ENCODE measurements around the gene SPINT2. TPM values are rescaled to one million over a fixed set of nuclear protein-coding genes. Genes with fewer than 3 reads are reported as not detected.
A peak's percentile ranks its signal among the peaks of the same experiment; 100 is the strongest.
"Not testable (repeated sequence)": the region's sequence is repeated elsewhere in the genome, so short reads cannot be mapped to it uniquely, and the experiment has no call there.

Gene SPINT2
- total RNA-seq, 2 experiments from 2014 or later = 31.5 to 35.1 TPM

GRCh38 chr19:38335949-38336637 is 71.7 kb downstream of the SPINT2 start:
- POLR2A ChIA-PET = interaction anchor here (0.7 to 1.0 kb wide), 6 partner anchors 12 to 48 kb away, joined by 3 to 19 read pairs (median 3); partner anchors contain the start of gene PSMD8

GRCh38 chr19:38336638-38337359 is 72.4 kb downstream of the SPINT2 start:
- Mint-ChIP-seq H3K36me3 (ENCODE audit: low read depth) (peaks cover 12% of the 10 kb centered on the region), H3K27me3 (ENCODE audit: low read depth) (no peaks in the 10 kb centered on the region), H3K27ac (peak overlapping the region; percentile 98), H3K4me3 (peak overlapping the region; percentile 87), H3K4me1 (ENCODE audit: low read depth) (peaks cover 11% of the 10 kb centered on the region), H3K9me3 (ENCODE audit: insufficient read depth) (no peaks in the 10 kb centered on the region)
- ATAC-seq = peak; percentile 74
- ChIA-PET CTCF (interaction anchor here (0.7 to 3.0 kb wide), 11 partner anchors 11 to 434 kb away, joined by 3 to 27 read pairs (median 8); partner anchors contain the start of genes PSMD8 and SPINT2), POLR2A (interaction anchor here (0.9 to 1.0 kb wide), 2 partner anchors 38 to 39 kb away, joined by 3 to 19 read pairs; partner anchors contain the start of gene PSMD8)
- peak; percentile 98 for DNase-seq

More at GRCh38 chr19:38335949-38336637, 71.7 kb downstream of the SPINT2 start:
- H3K36me3 Mint-ChIP-seq (ENCODE audit: low read depth) = peaks cover 12% of the 10 kb centered on the region
- DNase-seq (peak; percentile 96), ATAC-seq (peak; percentile 83)
- peak overlapping the region; percentile 98 for H3K27ac Mint-ChIP-seq
- no peaks in the 10 kb centered on the region for H3K9me3 Mint-ChIP-seq (ENCODE audit: insufficient read depth)
- H3K4me3 Mint-ChIP-seq = peak overlapping the region; percentile 87
- no peaks in the 10 kb centered on the region for H3K27me3 Mint-ChIP-seq (ENCODE audit: low read depth)
- CTCF ChIA-PET = interaction anchor here (0.6 to 3.0 kb wide), 23 partner anchors 10 to 434 kb away, joined by 3 to 27 read pairs (median 4); partner anchors contain the start of genes C19orf33, FAM98C, GGN and KCNK6
- H3K4me1 Mint-ChIP-seq (ENCODE audit: low read depth) = peaks cover 11% of the 10 kb centered on the region

GRCh38 chr19:38337360-38337653 is 72.9 kb downstream of the SPINT2 start:
- Mint-ChIP-seq H3K27me3 (ENCODE audit: low read depth) (no peaks in the 10 kb centered on the region), H3K9me3 (ENCODE audit: insufficient read depth) (no peaks in the 10 kb centered on the region), H3K4me1 (ENCODE audit: low read depth) (peaks cover 11% of the 10 kb centered on the region), H3K36me3 (ENCODE audit: low read depth) (peaks cover 12% of the 10 kb centered on the region), H3K27ac (peak overlapping the region; percentile 98), H3K4me3 (peak overlapping the region; percentile 87)
- DNase-seq (no peak), ATAC-seq (no peak)
- POLR2A ChIA-PET = no interaction called here
- CTCF ChIA-PET = interaction anchor here (1.1 to 3.0 kb wide), 2 partner anchors 105 to 195 kb away, joined by 3 to 24 read pairs; no protein-coding TSS in a partner anchor

GRCh38 chr19:38339011-38339410 is 74.6 kb downstream of the SPINT2 start:
- ChIA-PET CTCF (interaction anchor here (1.4 kb wide), 1 partner anchor 105 kb away, joined by 3 read pairs; no protein-coding TSS in a partner anchor), POLR2A (interaction anchor here (1.5 kb wide), 1 partner anchor 36 kb away, joined by 7 read pairs; the partner anchor contains the start of gene PSMD8)
- DNase-seq; H3K27me3 Mint-ChIP-seq (ENCODE audit: low read depth); H3K4me3 Mint-ChIP-seq; H3K27ac Mint-ChIP-seq; H3K9me3 Mint-ChIP-seq (ENCODE audit: insufficient read depth); ATAC-seq: not testable (repeated sequence)
- Mint-ChIP-seq H3K36me3 (ENCODE audit: low read depth) (peaks cover 14% of the 10 kb centered on the region), H3K4me1 (ENCODE audit: low read depth) (peaks cover 11% of the 10 kb centered on the region)

GRCh38 chr19:38340927-38341326 is 76.6 kb downstream of the SPINT2 start:
- no peak overlapping the region for H3K27ac Mint-ChIP-seq
- no peak overlapping the region for H3K4me3 Mint-ChIP-seq
- no peak for ATAC-seq
- H3K27me3 Mint-ChIP-seq (ENCODE audit: low read depth) = no peaks in the 10 kb centered on the region
- ChIA-PET POLR2A (no interaction called here), CTCF (no interaction called here)
- H3K9me3 Mint-ChIP-seq (ENCODE audit: insufficient read depth) = no peaks in the 10 kb centered on the region
- peaks cover 11% of the 10 kb centered on the region for H3K4me1 Mint-ChIP-seq (ENCODE audit: low read depth)
- peaks cover 14% of the 10 kb centered on the region for H3K36me3 Mint-ChIP-seq (ENCODE audit: low read depth)
- DNase-seq = no peak

Other genes with a start within 250 kb of the SPINT2 start
- gene DPF1, start 40.4 kb upstream of the SPINT2 start, total RNA-seq = under 1 TPM; 0.16 to 0.29 TPM
- gene PPP1R14A, start 8.2 kb upstream of the SPINT2 start, total RNA-seq = not detected
- gene C19orf33, start 39.7 kb downstream of the SPINT2 start, total RNA-seq = not detected
- gene YIF1B, start 51.4 kb downstream of the SPINT2 start, total RNA-seq = 10 to 100 TPM; 66.6 to 72.3 TPM
- 10 to 100 TPM; 13.5 to 13.7 TPM for gene KCNK6, start 55.3 kb downstream of the SPINT2 start, total RNA-seq
- gene CATSPERG, start 71.3 kb downstream of the SPINT2 start, total RNA-seq = 10 to 100 TPM; 10.7 to 11.3 TPM
- gene PSMD8, start 110.0 kb downstream of the SPINT2 start, total RNA-seq = 100 to 1,000 TPM; 173 to 187 TPM
- gene GGN, start 123.5 kb downstream of the SPINT2 start, total RNA-seq = not detected
- gene SPRED3, start 124.1 kb downstream of the SPINT2 start, total RNA-seq = 1 to 10 TPM in 1 of 2 experiments, under 1 TPM in 1; 0.90 to 1.3 TPM
- gene FAM98C, start 138.5 kb downstream of the SPINT2 start, total RNA-seq = 10 to 100 TPM; 21.0 to 25.9 TPM
- under 1 TPM; 0.42 to 0.50 TPM for gene RASGRP4, start 161.6 kb downstream of the SPINT2 start, total RNA-seq
- under 1 TPM; 0.42 to 0.83 TPM for gene RYR1, start 169.1 kb downstream of the SPINT2 start, total RNA-seq